ENCODE measurements around the gene TUT7. TPM values are rescaled to one million over a fixed set of nuclear protein-coding genes. Genes with fewer than 3 reads are reported as not detected.

The TUT7 gene
- polyA plus RNA-seq, 2 donors, result 23.5 to 35.4 TPM

DNA sequence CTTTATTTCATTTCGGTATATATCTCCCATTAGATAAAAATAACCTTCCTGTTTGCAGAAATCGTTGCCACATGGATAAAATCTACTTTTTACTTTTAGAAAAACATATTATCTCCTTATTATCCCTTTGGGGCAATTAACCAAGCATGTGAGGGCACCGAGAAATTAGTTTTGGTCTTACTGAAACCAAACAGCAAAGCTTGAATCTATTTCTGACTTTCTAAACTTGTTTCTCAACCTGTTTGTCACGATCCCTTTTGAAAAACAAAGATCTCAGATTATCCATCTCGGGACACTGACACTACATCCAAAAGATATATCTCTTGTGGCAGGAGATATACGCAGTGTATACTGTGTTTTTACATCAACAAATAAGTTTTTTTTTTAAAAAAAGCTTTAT lies 2.3 kb downstream of the TUT7 start:
- Histone ChIP-seq H3K9me3 (ENCODE audit: control insufficient read depth in 2 of 2, insufficient read depth in 1 of 2, low read depth in 1 of 2, low read length in 1 of 2) (peaks cover 0 to 2% of the 10 kb centered on the region in 2 donors), H3K27me3 (ENCODE audit: control insufficient read depth in 1 of 2, insufficient read depth in 2 of 2, low read length in 2 of 2) (no peaks in the 10 kb centered on the region), H3K36me3 (ENCODE audit: control insufficient read depth in 2 of 2, insufficient read depth in 2 of 2, low read length in 1 of 2) (no peaks in the 10 kb centered on the region), H3K27ac (ENCODE audit: low read depth in 2 of 2, low read length in 1 of 2) (no peak overlapping the region), H3K4me3 (ENCODE audit: low read depth in 1 of 2, low read length in 2 of 2) (peak overlapping the region in 1 of 2 donors; percentile 77), H3K4me1 (ENCODE audit: control insufficient read depth in 2 of 2, insufficient read depth in 2 of 2, low read length in 1 of 2) (peaks cover 0 to 4% of the 10 kb centered on the region in 2 donors)
- WGBS, 2 donors, result 50 to 53% methylated on average over 6 of the region's 6 CpGs

DNA sequence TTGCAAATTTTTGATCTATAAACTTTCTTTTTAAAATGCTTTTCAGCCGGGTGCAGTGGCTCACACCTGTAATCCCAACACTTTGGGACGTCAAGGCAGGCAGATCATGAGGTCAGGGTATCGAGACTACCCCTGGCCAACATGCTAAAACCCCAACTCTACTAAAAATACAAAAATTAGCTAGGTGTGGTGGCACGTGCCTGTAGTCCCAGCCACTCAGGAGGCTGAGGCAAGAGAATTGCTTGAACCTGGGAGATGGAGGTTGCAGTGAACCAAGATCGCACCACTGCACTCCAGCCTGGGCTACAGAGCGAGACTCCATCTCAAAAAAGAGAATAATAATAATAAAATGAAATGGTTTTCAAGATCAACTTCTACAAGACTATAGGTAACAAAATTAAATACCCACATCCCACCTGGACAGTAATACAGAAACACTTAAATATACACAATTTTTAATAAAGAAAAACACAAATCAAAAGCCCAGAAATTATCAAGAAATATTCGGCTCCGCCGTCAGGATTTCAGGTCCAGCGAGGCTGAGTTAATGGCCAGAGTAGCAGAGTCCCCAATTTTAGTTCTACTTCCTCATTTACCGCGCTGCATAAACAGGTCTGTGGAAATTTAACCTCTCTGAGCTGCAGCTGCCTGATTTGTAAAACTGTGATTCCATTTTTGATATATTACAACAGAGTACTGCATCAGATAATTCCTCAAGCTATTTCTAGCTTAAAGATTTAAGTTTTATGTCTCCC lies 4.0 kb downstream of the TUT7 start:
- no peak overlapping the region for H3K27ac ChIP-seq (ENCODE audit: low read depth in 2 of 2, low read length in 1 of 2)
- no peaks in the 10 kb centered on the region for H3K27me3 ChIP-seq (ENCODE audit: control insufficient read depth in 1 of 2, insufficient read depth in 2 of 2, low read length in 2 of 2)
- H3K4me1 ChIP-seq (ENCODE audit: control insufficient read depth in 2 of 2, insufficient read depth in 2 of 2, low read length in 1 of 2), result peaks cover 0 to 4% of the 10 kb centered on the region in 2 donors
- peak overlapping the region in 1 of 2 donors; percentile 12 for H3K4me3 ChIP-seq (ENCODE audit: low read depth in 1 of 2, low read length in 2 of 2)
- no peaks in the 10 kb centered on the region for H3K36me3 ChIP-seq (ENCODE audit: control insufficient read depth in 2 of 2, insufficient read depth in 2 of 2, low read length in 1 of 2)
- peaks cover 0 to 2% of the 10 kb centered on the region in 2 donors for H3K9me3 ChIP-seq (ENCODE audit: control insufficient read depth in 2 of 2, insufficient read depth in 1 of 2, low read depth in 1 of 2, low read length in 1 of 2)
- WGBS, 2 donors, result 80 to 83% methylated on average over 12 of the region's 12 CpGs

DNA sequence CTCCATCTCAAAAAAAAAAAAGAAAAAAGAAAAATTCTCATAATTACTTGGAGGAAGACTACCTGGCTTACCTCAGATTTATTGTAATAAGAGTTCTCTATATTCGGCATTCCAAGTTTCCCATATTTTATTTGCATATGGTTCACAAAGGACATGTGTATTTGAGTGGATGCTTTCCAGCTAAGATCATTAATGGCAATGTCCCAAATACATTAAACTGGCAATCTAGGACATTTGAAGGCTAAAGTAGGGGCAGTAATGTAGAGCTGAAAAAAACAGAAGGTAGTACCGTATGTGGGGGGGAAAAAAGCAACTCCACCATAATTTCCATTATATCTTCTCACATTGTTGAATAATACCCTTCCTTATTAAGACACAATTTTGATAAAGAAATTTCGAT lies 4.9 kb downstream of the TUT7 start:
- H3K4me3 ChIP-seq (ENCODE audit: low read depth in 1 of 2, low read length in 2 of 2), result no peak overlapping the region
- no peak overlapping the region for H3K27ac ChIP-seq (ENCODE audit: low read depth in 2 of 2, low read length in 1 of 2)

GRCh38 chr9:86347991-86348390 lies 6.2 kb downstream of the TUT7 start:
- H3K4me3 ChIP-seq (ENCODE audit: low read depth in 1 of 2, low read length in 2 of 2), result no peak overlapping the region
- no peak overlapping the region for H3K27ac ChIP-seq (ENCODE audit: low read depth in 2 of 2, low read length in 1 of 2)
- H3K9me3 ChIP-seq (ENCODE audit: control insufficient read depth in 2 of 2, insufficient read depth in 1 of 2, low read depth in 1 of 2, low read length in 1 of 2), result peaks cover 0 to 2% of the 10 kb centered on the region in 2 donors
- WGBS, 2 donors, result 70 to 87% methylated on average over 2 of the region's 2 CpGs
- peaks cover 0 to 4% of the 10 kb centered on the region in 2 donors for H3K4me1 ChIP-seq (ENCODE audit: control insufficient read depth in 2 of 2, insufficient read depth in 2 of 2, low read length in 1 of 2)
- H3K36me3 ChIP-seq (ENCODE audit: control insufficient read depth in 2 of 2, insufficient read depth in 2 of 2, low read length in 1 of 2), result peaks cover 0 to 3% of the 10 kb centered on the region in 2 donors
- H3K27me3 ChIP-seq (ENCODE audit: control insufficient read depth in 1 of 2, insufficient read depth in 2 of 2, low read length in 2 of 2), result no peaks in the 10 kb centered on the region

More for the DNA sequence above, 4.9 kb downstream of the TUT7 start:
- WGBS, 2 donors, result 71 to 77% methylated on average over 3 of the region's 3 CpGs
- Histone ChIP-seq H3K27me3 (ENCODE audit: control insufficient read depth in 1 of 2, insufficient read depth in 2 of 2, low read length in 2 of 2) (no peaks in the 10 kb centered on the region), H3K9me3 (ENCODE audit: control insufficient read depth in 2 of 2, insufficient read depth in 1 of 2, low read depth in 1 of 2, low read length in 1 of 2) (peaks cover 0 to 2% of the 10 kb centered on the region in 2 donors), H3K4me1 (ENCODE audit: control insufficient read depth in 2 of 2, insufficient read depth in 2 of 2, low read length in 1 of 2) (peaks cover 0 to 4% of the 10 kb centered on the region in 2 donors), H3K36me3 (ENCODE audit: control insufficient read depth in 2 of 2, insufficient read depth in 2 of 2, low read length in 1 of 2) (peaks cover 0 to under 1% of the 10 kb centered on the region in 2 donors)

- no peak overlapping the region for H3K4me3 ChIP-seq (ENCODE audit: low read depth in 1 of 2, low read length in 2 of 2)
- H3K9me3 ChIP-seq (ENCODE audit: control insufficient read depth in 2 of 2, insufficient read depth in 1 of 2, low read depth in 1 of 2, low read length in 1 of 2), result peaks cover 0 to 2% of the 10 kb centered on the region in 2 donors
- WGBS, 2 donors, result 74 to 76% methylated on average over 2 of the region's 2 CpGs
- H3K27ac ChIP-seq (ENCODE audit: low read depth in 2 of 2, low read length in 1 of 2), result no peak overlapping the region
- H3K27me3 ChIP-seq (ENCODE audit: control insufficient read depth in 1 of 2, insufficient read depth in 2 of 2, low read length in 2 of 2), result no peaks in the 10 kb centered on the region
- H3K4me1 ChIP-seq (ENCODE audit: control insufficient read depth in 2 of 2, insufficient read depth in 2 of 2, low read length in 1 of 2), result peaks cover 0 to 2% of the 10 kb centered on the region in 2 donors
- H3K36me3 ChIP-seq (ENCODE audit: control insufficient read depth in 2 of 2, insufficient read depth in 2 of 2, low read length in 1 of 2), result peaks cover 2 to 3% of the 10 kb centered on the region in 2 donors
These were observed 9.4 kb downstream of the TUT7 start for GRCh38 chr9:86344818-86345217.

DNA sequence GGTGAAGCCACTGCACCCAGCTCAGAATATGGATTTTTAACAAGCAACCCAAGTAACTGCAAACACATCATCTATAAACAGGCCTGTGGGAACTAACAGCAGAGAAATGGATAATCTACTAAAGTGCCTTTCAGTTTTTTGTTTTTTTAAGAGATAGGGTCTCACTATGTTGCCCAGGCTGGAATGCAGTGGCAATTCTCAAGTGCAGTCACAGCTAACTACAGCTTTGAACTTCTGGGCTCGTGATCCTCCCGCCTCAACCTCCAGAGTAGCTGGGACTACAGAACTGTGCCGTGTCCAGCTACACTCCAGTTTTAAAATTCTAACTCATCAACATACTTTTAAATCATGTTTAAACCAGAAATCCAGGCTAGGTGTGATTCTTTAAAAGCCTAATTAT lies 11.9 kb downstream of the TUT7 start:
- no peak overlapping the region for H3K27ac ChIP-seq (ENCODE audit: low read depth in 2 of 2, low read length in 1 of 2)
- H3K4me1 ChIP-seq (ENCODE audit: control insufficient read depth in 2 of 2, insufficient read depth in 2 of 2, low read length in 1 of 2), result no peaks in the 10 kb centered on the region
- H3K4me3 ChIP-seq (ENCODE audit: low read depth in 1 of 2, low read length in 2 of 2), result no peak overlapping the region
- H3K27me3 ChIP-seq (ENCODE audit: control insufficient read depth in 1 of 2, insufficient read depth in 2 of 2, low read length in 2 of 2), result no peaks in the 10 kb centered on the region
- H3K9me3 ChIP-seq (ENCODE audit: control insufficient read depth in 2 of 2, insufficient read depth in 1 of 2, low read depth in 1 of 2, low read length in 1 of 2), result no peaks in the 10 kb centered on the region
- peaks cover 5 to 6% of the 10 kb centered on the region in 2 donors for H3K36me3 ChIP-seq (ENCODE audit: control insufficient read depth in 2 of 2, insufficient read depth in 2 of 2, low read length in 1 of 2)
- 97% methylated on average over 3 of the region's 3 CpGs for WGBS, 2 donors

- H3K27me3 ChIP-seq (ENCODE audit: control insufficient read depth in 1 of 2, insufficient read depth in 2 of 2, low read length in 2 of 2), result no peaks in the 10 kb centered on the region
- no peaks in the 10 kb centered on the region for H3K9me3 ChIP-seq (ENCODE audit: control insufficient read depth in 2 of 2, insufficient read depth in 1 of 2, low read depth in 1 of 2, low read length in 1 of 2)
- H3K36me3 ChIP-seq (ENCODE audit: control insufficient read depth in 2 of 2, insufficient read depth in 2 of 2, low read length in 1 of 2), result peaks cover 6 to 7% of the 10 kb centered on the region in 2 donors
- H3K4me3 ChIP-seq (ENCODE audit: low read depth in 1 of 2, low read length in 2 of 2), result no peak overlapping the region
- H3K4me1 ChIP-seq (ENCODE audit: control insufficient read depth in 2 of 2, insufficient read depth in 2 of 2, low read length in 1 of 2), result no peaks in the 10 kb centered on the region
- WGBS, 2 donors, result 56 to 70% methylated on average over 3 of the region's 3 CpGs
- no peak overlapping the region for H3K27ac ChIP-seq (ENCODE audit: low read depth in 2 of 2, low read length in 1 of 2)
These were observed 13.2 kb downstream of the TUT7 start for GRCh38 chr9:86341007-86341491.

GRCh38 chr9:86340356-86341006 lies 13.7 kb downstream of the TUT7 start:
- no peaks in the 10 kb centered on the region for H3K27me3 ChIP-seq (ENCODE audit: control insufficient read depth in 1 of 2, insufficient read depth in 2 of 2, low read length in 2 of 2)
- no peaks in the 10 kb centered on the region for H3K9me3 ChIP-seq (ENCODE audit: control insufficient read depth in 2 of 2, insufficient read depth in 1 of 2, low read depth in 1 of 2, low read length in 1 of 2)
- H3K4me1 ChIP-seq (ENCODE audit: control insufficient read depth in 2 of 2, insufficient read depth in 2 of 2, low read length in 1 of 2), result no peaks in the 10 kb centered on the region
- H3K27ac ChIP-seq (ENCODE audit: low read depth in 2 of 2, low read length in 1 of 2), result no peak overlapping the region
- peaks cover 6 to 7% of the 10 kb centered on the region in 2 donors for H3K36me3 ChIP-seq (ENCODE audit: control insufficient read depth in 2 of 2, insufficient read depth in 2 of 2, low read length in 1 of 2)
- H3K4me3 ChIP-seq (ENCODE audit: low read depth in 1 of 2, low read length in 2 of 2), result no peak overlapping the region
- 49 to 84% methylated on average over 1 of the region's 1 CpG for WGBS, 2 donors

GRCh38 chr9:86337469-86338108 lies 16.6 kb downstream of the TUT7 start:
- Histone ChIP-seq H3K27me3 (ENCODE audit: control insufficient read depth in 1 of 2, insufficient read depth in 2 of 2, low read length in 2 of 2) (no peaks in the 10 kb centered on the region), H3K4me3 (ENCODE audit: low read depth in 1 of 2, low read length in 2 of 2) (no peak overlapping the region), H3K27ac (ENCODE audit: low read depth in 2 of 2, low read length in 1 of 2) (no peak overlapping the region), H3K4me1 (ENCODE audit: control insufficient read depth in 2 of 2, insufficient read depth in 2 of 2, low read length in 1 of 2) (no peaks in the 10 kb centered on the region), H3K9me3 (ENCODE audit: control insufficient read depth in 2 of 2, insufficient read depth in 1 of 2, low read depth in 1 of 2, low read length in 1 of 2) (no peaks in the 10 kb centered on the region), H3K36me3 (ENCODE audit: control insufficient read depth in 2 of 2, insufficient read depth in 2 of 2, low read length in 1 of 2) (peaks cover 7 to 14% of the 10 kb centered on the region in 2 donors)
- WGBS, 2 donors, result 78 to 80% methylated on average over 9 of the region's 9 CpGs
